CD14-positive monocyte (primary cell): ENCODE measurements around the gene RYR2. TPM values are rescaled to one million over a fixed set of nuclear protein-coding genes. Genes with fewer than 3 reads are reported as not detected.
"Not testable (repeated sequence)": the region's sequence is repeated elsewhere in the genome, so short reads cannot be mapped to it uniquely, and the experiment has no call there.

Source experiments
- DNase-seq, 3 donors: peaks; one replicate each; pipeline ENCODE4 v3.0.0-alpha.2; 2011 to 2022
- H2AFZ ChIP-seq: 2 replicates; pipeline ENCODE4 v1.6.0; 2012; ENCODE audit warnings: mild to moderate bottlenecking, low read depth, low read length, inconsistent platforms; ENCODE audit not compliant: insufficient read depth, poor library complexity, severe bottlenecking
- H3K27ac ChIP-seq, 2 donors: 1 replicate in 1 of 2; 2 replicates in 1 of 2; pipeline ENCODE4 v1.5.1; 2012 to 2013; ENCODE audit warnings: low read length in 2 of 2, control low read depth in 1 of 2, inconsistent platforms in 1 of 2, low read depth in 1 of 2, mild to moderate bottlenecking in 1 of 2
- H3K27me3 ChIP-seq, 2 donors: one replicate each; pipeline versions ENCODE4 v1.6.0 to v1.6.1; 2011 to 2013; ENCODE audit warnings: low read length in 2 of 2; ENCODE audit not compliant: control insufficient read depth in 2 of 2, insufficient read depth in 2 of 2
- H3K36me3 ChIP-seq, 2 donors: replicated peaks in 1 of 2; 1 replicate in 1 of 2; 2 replicates in 1 of 2; pipeline versions ENCODE4 v1.5.1 to v1.6.1; 2012 to 2013; ENCODE audit warnings: low read length in 2 of 2, control low read depth in 1 of 2, inconsistent platforms in 1 of 2, mild to moderate bottlenecking in 1 of 2; ENCODE audit not compliant: insufficient read depth in 2 of 2, control insufficient read depth in 1 of 2
- H3K4me1 ChIP-seq, 2 donors: 1 replicate in 1 of 2; 2 replicates in 1 of 2; pipeline versions ENCODE4 v1.5.1 to v1.6.1; 2012 to 2013; ENCODE audit warnings: low read length in 2 of 2, control low read depth in 1 of 2, inconsistent platforms in 1 of 2, mild to moderate bottlenecking in 1 of 2, moderate library complexity in 1 of 2; ENCODE audit not compliant: insufficient read depth in 2 of 2, control insufficient read depth in 1 of 2
- H3K4me2 ChIP-seq: replicated peaks from 2 replicates; pipeline ENCODE3; 2012; ENCODE audit warnings: low read length, moderate library complexity, mild to moderate bottlenecking; ENCODE audit not compliant: poor library complexity, severe bottlenecking; ENCODE audit errors: extremely low read depth
- H3K4me3 ChIP-seq, 3 experiments: fragments of 200-600 bp in 1 of 3; sonication (generic) in 1 of 3; replicated peaks in 1 of 3; 1 replicate in 2 of 3; 2 replicates in 1 of 3; pipeline ENCODE4 v1.5.1; 2011 to 2013; ENCODE audit warnings: low read length in 3 of 3, mild to moderate bottlenecking in 3 of 3, control low read depth in 2 of 3, low read depth in 2 of 3, inconsistent platforms in 1 of 3, moderate library complexity in 1 of 3
- H3K79me2 ChIP-seq: 2 replicates; pipeline ENCODE4 v1.6.0; 2012; ENCODE audit warnings: mild to moderate bottlenecking, control low read depth, inconsistent platforms, low read length, moderate library complexity; ENCODE audit not compliant: insufficient read depth
- H3K9ac ChIP-seq: 2 replicates; pipeline ENCODE4 v1.6.0; 2017; ENCODE audit warnings: low read length, mild to moderate bottlenecking; ENCODE audit not compliant: insufficient read depth, poor library complexity, severe bottlenecking
- H3K9me3 ChIP-seq, 2 donors: replicated peaks in 1 of 2; 1 replicate in 1 of 2; 2 replicates in 1 of 2; pipeline versions ENCODE4 v1.5.1 to v1.6.1; 2012 to 2013; ENCODE audit warnings: low read length in 2 of 2, control low read depth in 1 of 2; ENCODE audit not compliant: control insufficient read depth in 1 of 2, insufficient read depth in 1 of 2
- H4K20me1 ChIP-seq: 2 replicates; pipeline ENCODE4 v1.6.0; 2012; ENCODE audit warnings: mild to moderate bottlenecking, low read length, control low read depth, moderate library complexity; ENCODE audit not compliant: insufficient read depth
- H3K27ac Mint-ChIP-seq, 7 donors: one replicate each; pipeline ENCODE4 v1.8.0; 2020; ENCODE audit warnings: mild to moderate bottlenecking in 7 of 7, mixed read lengths in 7 of 7, moderate library complexity in 6 of 7, inconsistent platforms in 2 of 7
- H3K27me3 Mint-ChIP-seq, 3 donors: one replicate each; pipeline ENCODE4 v1.8.0; 2021 to 2022; ENCODE audit warnings: low read depth in 3 of 3, mild to moderate bottlenecking in 3 of 3, mixed read lengths in 3 of 3, moderate library complexity in 3 of 3, inconsistent platforms in 1 of 3
- H3K36me3 Mint-ChIP-seq, 2 donors: one replicate each; pipeline ENCODE4 v1.8.0; 2020; ENCODE audit warnings: mixed read lengths in 2 of 2, inconsistent platforms in 1 of 2, mild to moderate bottlenecking in 1 of 2
- H3K4me1 Mint-ChIP-seq: one replicate; pipeline ENCODE4 v1.8.0; 2020; ENCODE audit warnings: mild to moderate bottlenecking, mixed read lengths
- H3K4me3 Mint-ChIP-seq, 2 donors: one replicate each; pipeline ENCODE4 v1.8.0; 2020; ENCODE audit warnings: mild to moderate bottlenecking in 2 of 2, mixed read lengths in 2 of 2, moderate library complexity in 1 of 2
- H3K9me3 Mint-ChIP-seq, 7 donors: one replicate each; pipeline ENCODE4 v1.8.0; 2020 to 2022; ENCODE audit warnings: mixed read lengths in 7 of 7, mild to moderate bottlenecking in 6 of 7, moderate library complexity in 6 of 7, inconsistent platforms in 2 of 7
- WGBS: methylation state at CpG from one replicate; pipeline ENCODE4 v1.1.5; 2013; ENCODE audit warnings: missing lambda C conversion rate; ENCODE audit not compliant: insufficient coverage; 5-methylcytosine and 5-hydroxymethylcytosine counted together
- intact Hi-C, 2 donors: fragments of 100-400 bp; cut with micrococcal nuclease; formaldehyde crosslinking; loops; one replicate each; pipeline versions ENCODE4 v1.15.0 to v1.15.1; 2023
- polyA plus RNA-seq, 3 donors: library from polyadenylated mRNA; depleted of rRNA in 1 of 3; unstranded in 2 of 3; stranded (reverse) in 1 of 3; fragments of 300-500 nt in 2 of 3; fragments of >200 nt in 1 of 3; fragmentation: Illumina TruSeq in 2 of 3; gene quantifications; 1 replicate in 2 of 3; 2 replicates in 1 of 3; pipeline ENCODE4 v1.2.3, GENCODE V29; 2012 to 2021
- TF ChIP-seq, protein P1 (sequence below): fragments of 200-600 bp; IDR thresholded peaks from one replicate; pipeline ENCODE4 v1.8.0; 2022; ENCODE audit warnings: antibody characterized with exemption, mild to moderate bottlenecking

The RYR2 gene
- polyA plus RNA-seq, 3 donors, result not detected

DNA sequence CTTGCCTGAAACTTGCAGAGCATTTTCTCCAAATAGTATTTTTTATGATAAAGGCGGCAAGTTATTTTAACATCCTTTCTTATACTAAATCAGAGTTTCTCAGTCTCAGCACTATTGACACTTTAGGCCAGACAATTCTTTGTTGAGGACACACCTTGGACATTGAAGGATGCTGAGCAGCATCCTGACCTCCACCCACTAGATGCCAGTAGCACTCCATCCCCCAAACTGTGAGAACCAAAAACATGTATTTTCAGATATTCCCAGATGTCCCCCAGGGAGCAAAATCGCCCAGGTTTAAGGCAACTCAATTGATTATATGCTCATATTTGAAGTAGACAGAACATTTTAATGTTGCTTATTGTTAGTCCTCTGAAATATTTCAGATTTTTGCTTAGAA lies 549.4 kb downstream of the RYR2 start:
- Mint-ChIP-seq H3K36me3 (no peaks in the 10 kb centered on the region), H3K4me3 (no peak overlapping the region), H3K9me3 (peaks cover 3 to 10% (median 7%) of the 10 kb centered on the region in 7 donors), H3K27me3 (peaks cover 0 to 1% (median 1%) of the 10 kb centered on the region in 3 donors), H3K4me1 (no peaks in the 10 kb centered on the region), H3K27ac (no peak overlapping the region)
- no peaks in the 10 kb centered on the region for H3K4me1 ChIP-seq
- TF ChIP-seq, protein P1, sequence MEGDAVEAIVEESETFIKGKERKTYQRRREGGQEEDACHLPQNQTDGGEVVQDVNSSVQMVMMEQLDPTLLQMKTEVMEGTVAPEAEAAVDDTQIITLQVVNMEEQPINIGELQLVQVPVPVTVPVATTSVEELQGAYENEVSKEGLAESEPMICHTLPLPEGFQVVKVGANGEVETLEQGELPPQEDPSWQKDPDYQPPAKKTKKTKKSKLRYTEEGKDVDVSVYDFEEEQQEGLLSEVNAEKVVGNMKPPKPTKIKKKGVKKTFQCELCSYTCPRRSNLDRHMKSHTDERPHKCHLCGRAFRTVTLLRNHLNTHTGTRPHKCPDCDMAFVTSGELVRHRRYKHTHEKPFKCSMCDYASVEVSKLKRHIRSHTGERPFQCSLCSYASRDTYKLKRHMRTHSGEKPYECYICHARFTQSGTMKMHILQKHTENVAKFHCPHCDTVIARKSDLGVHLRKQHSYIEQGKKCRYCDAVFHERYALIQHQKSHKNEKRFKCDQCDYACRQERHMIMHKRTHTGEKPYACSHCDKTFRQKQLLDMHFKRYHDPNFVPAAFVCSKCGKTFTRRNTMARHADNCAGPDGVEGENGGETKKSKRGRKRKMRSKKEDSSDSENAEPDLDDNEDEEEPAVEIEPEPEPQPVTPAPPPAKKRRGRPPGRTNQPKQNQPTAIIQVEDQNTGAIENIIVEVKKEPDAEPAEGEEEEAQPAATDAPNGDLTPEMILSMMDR, result no peak
- H3K36me3 ChIP-seq, result no peaks in the 10 kb centered on the region
- no peak overlapping the region for H3K4me2 ChIP-seq
- no peaks in the 10 kb centered on the region for H3K79me2 ChIP-seq
- H2AFZ ChIP-seq, result no peak overlapping the region
- H3K27ac ChIP-seq, result no peak overlapping the region
- WGBS, result 80% methylated on average over 1 of the region's 2 CpGs
- peaks cover 8 to 10% of the 10 kb centered on the region in 2 donors for H3K9me3 ChIP-seq
- H3K4me3 ChIP-seq, result no peak overlapping the region
- H3K9ac ChIP-seq, result no peak overlapping the region
- H3K27me3 ChIP-seq, result no peaks in the 10 kb centered on the region
- no peak for DNase-seq
- intact Hi-C loops, result no loop called here
- no peaks in the 10 kb centered on the region for H4K20me1 ChIP-seq

DNA sequence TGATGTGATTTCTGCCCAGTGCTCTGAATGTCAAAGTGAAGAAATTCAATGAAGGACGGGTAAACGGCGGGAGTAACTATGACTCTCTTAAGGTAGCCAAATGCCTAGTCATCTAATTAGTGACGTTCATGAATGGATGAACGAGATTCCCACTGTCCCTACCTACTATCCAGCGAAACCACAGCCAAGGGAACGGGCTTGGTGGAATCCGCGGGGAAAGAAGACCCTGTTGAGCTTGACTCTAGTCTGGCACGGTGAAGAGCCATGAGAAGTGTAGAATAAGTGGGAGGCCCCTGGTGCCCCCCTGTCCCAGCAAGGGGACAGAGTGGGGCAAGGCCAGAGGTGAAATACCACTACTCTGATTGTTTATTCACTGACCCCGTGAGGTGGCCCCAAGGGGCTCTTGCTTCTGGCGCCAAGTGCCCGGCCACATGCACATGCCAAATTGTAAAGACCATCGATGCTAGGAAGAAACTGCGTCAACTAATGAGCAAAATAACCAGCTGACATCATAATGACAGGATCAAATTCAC lies 561.1 kb downstream of the RYR2 start:
- intact Hi-C loops, H3K36me3 ChIP-seq, H3K4me1 Mint-ChIP-seq, H3K9me3 ChIP-seq, H3K4me1 ChIP-seq, H2AFZ ChIP-seq, H3K27me3 ChIP-seq, H3K9ac ChIP-seq, H3K27me3 Mint-ChIP-seq, H3K4me3 Mint-ChIP-seq, H3K27ac ChIP-seq, H3K79me2 ChIP-seq, DNase-seq, H3K4me3 ChIP-seq, H4K20me1 ChIP-seq, H3K36me3 Mint-ChIP-seq, H3K4me2 ChIP-seq: not testable (repeated sequence)
- 89% methylated on average over 4 of the region's 15 CpGs for WGBS
- peak overlapping the region in 1 of 7 donors; percentile 26 for H3K27ac Mint-ChIP-seq
- H3K9me3 Mint-ChIP-seq, result peaks cover 3 to 15% (median 13%) of the 10 kb centered on the region in 7 donors
